Caco-2 (cell line): Measurements from ENCODE around the gene KRT39. TPM values are rescaled to one million over a fixed set of nuclear protein-coding genes. Genes with fewer than 3 reads are reported as not detected.

Experiments used
- BruUV-seq: library from RNA; stranded (reverse); fragments of 400-500 nt; replicated peaks from 2 replicates; lab custom pipeline; 2021; lab: Mats Ljungman, UMichigan
- CTCF ChIA-PET: fragments of 300-600 bp; sonication (Branson Sonifier 250); formaldehyde crosslinking; loops from one replicate; lab custom pipeline; 2022; ENCODE audit warnings: antibody characterized with exemption; lab: Charles Lee
- POLR2A ChIA-PET: fragments of 300-600 bp; sonication (Branson Sonifier 250); formaldehyde crosslinking; loops from one replicate; lab custom pipeline; 2022; ENCODE audit warnings: antibody characterized with exemption; lab: Charles Lee
- DNase-seq, 2 experiments: peaks; one replicate each; pipeline versions ENCODE4 v3.0.0 to v3.0.0-alpha.2; 2020 to 2022
- H3K27me3 ChIP-seq: replicated peaks from 2 replicates; pipeline ENCODE4 v1.6.0; 2011; ENCODE audit warnings: low read length; ENCODE audit not compliant: control insufficient read depth, insufficient read depth
- H3K36me3 ChIP-seq: 2 replicates; pipeline ENCODE4 v1.5.1; 2011; ENCODE audit warnings: low read length; ENCODE audit not compliant: control insufficient read depth, insufficient read depth
- H3K4me1 ChIP-seq: fragments of 250-450 bp; sonication (Bioruptor Pico); 2 replicates; pipeline ENCODE4 v1.5.1; 2020; ENCODE audit warnings: mild to moderate bottlenecking
- H3K4me3 ChIP-seq: 2 replicates; pipeline ENCODE4 v1.5.1; 2011; ENCODE audit warnings: low read depth, mild to moderate bottlenecking, control low read depth, low read length
- H3K9me3 ChIP-seq: fragments of 250-450 bp; sonication (Bioruptor Pico); 2 replicates; pipeline ENCODE4 v1.5.1; 2020; ENCODE audit warnings: mild to moderate bottlenecking, moderate library complexity
- H3K27ac Mint-ChIP-seq: one replicate; pipeline ENCODE4 v1.8.0; 2022; ENCODE audit warnings: mixed read lengths; ENCODE audit not compliant: unreplicated experiment
- H3K27me3 Mint-ChIP-seq: one replicate; pipeline ENCODE4 v1.8.0; 2022; ENCODE audit warnings: mixed read lengths; ENCODE audit not compliant: insufficient read depth, unreplicated experiment
- H3K36me3 Mint-ChIP-seq: one replicate; pipeline ENCODE4 v1.8.0; 2022; ENCODE audit warnings: mild to moderate bottlenecking, mixed read lengths; ENCODE audit not compliant: insufficient read depth, unreplicated experiment
- H3K4me1 Mint-ChIP-seq: one replicate; pipeline ENCODE4 v1.8.0; 2022; ENCODE audit warnings: low read depth, mixed read lengths; ENCODE audit not compliant: unreplicated experiment
- H3K4me3 Mint-ChIP-seq: one replicate; pipeline ENCODE4 v1.8.0; 2022; ENCODE audit warnings: mild to moderate bottlenecking, moderate library complexity, mixed read lengths; ENCODE audit not compliant: unreplicated experiment
- H3K9me3 Mint-ChIP-seq: one replicate; pipeline ENCODE4 v1.8.0; 2022; ENCODE audit warnings: mixed read lengths; ENCODE audit not compliant: unreplicated experiment
- CTCF ChIP-seq, 2 experiments: fragments of 200-600 bp in 1 of 2; IDR thresholded peaks; 1 replicate in 1 of 2; 2 replicates in 1 of 2; pipeline versions ENCODE4 v1.5.1 to v1.8.0; 2011 to 2022; ENCODE audit warnings: antibody characterized with exemption in 1 of 2, control low read depth in 1 of 2, inconsistent platforms in 1 of 2, low read depth in 1 of 2, low read length in 1 of 2, mild to moderate bottlenecking in 1 of 2, moderate library complexity in 1 of 2; ENCODE audit not compliant: insufficient read depth in 1 of 2, severe bottlenecking in 1 of 2, unreplicated experiment in 1 of 2
- intact Hi-C: fragments of 100-400 bp; cut with micrococcal nuclease; formaldehyde crosslinking; loops from one replicate; pipeline ENCODE4 v1.10.0; 2022; ENCODE audit not compliant: unreplicated experiment
- total RNA-seq: library from RNA; stranded (reverse); gene quantifications from 2 replicates; pipeline ENCODE4 v1.2.3, GENCODE V29; 2022

The KRT39 gene
- total RNA-seq, 1 experiment from 2014 or later = not detected

DNA sequence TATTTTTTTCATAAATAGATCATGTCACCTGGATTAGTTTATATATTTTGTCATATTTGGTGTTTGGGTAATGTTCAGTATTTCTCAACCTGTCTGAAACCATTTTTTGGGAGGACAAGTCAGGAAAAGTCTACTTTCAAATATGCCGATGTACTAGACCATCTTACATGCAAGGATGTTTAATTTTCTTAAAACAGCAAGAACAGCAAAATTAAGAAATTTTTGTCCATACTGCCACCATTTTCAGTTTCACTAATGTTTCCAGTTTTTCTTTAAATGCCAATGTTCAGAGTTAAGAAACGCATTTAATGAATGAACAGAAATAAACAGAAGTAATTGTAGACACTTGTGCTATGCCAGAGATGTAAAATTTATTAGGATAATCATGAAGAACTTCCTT lies 26.3 kb upstream of the KRT39 start:
- H3K27me3 Mint-ChIP-seq = no peaks in the 10 kb centered on the region
- ChIA-PET CTCF (no interaction called here), POLR2A (no interaction called here)

GRCh38 chr17:40992666-40993065 lies 25.9 kb upstream of the KRT39 start:
- H3K9me3 Mint-ChIP-seq = peaks cover 20% of the 10 kb centered on the region
- H3K4me3 Mint-ChIP-seq = no peak overlapping the region
- Histone ChIP-seq H3K36me3 (no peaks in the 10 kb centered on the region), H3K4me1 (0 out of 2 replicates have a peak, but pooled peaks cover 6% of the 10 kb centered on the region), H3K4me3 (no peak overlapping the region), H3K27me3 (no peaks in the 10 kb centered on the region), H3K9me3 (no peaks in the 10 kb centered on the region)
- no peaks in the 10 kb centered on the region for H3K36me3 Mint-ChIP-seq
- intact Hi-C loops = no loop called here
- ChIA-PET CTCF (no interaction called here), POLR2A (no interaction called here)
- BruUV-seq = no TSS peak
- H3K4me1 Mint-ChIP-seq = peaks cover 26% of the 10 kb centered on the region
- TF ChIP-seq CTCF (IDR thresholded peaks at IDR 0.05; ENCODE audit: insufficient read depth in 1 of 2, low read depth in 1 of 2, low read length in 1 of 2, severe bottlenecking in 1 of 2, unreplicated experiment in 1 of 2) = no peak
- H3K27me3 Mint-ChIP-seq = no peaks in the 10 kb centered on the region
- no peak for DNase-seq
- H3K27ac Mint-ChIP-seq = no peak overlapping the region

More for the DNA sequence above, 26.3 kb upstream of the KRT39 start:
- no peaks in the 10 kb centered on the region for H3K36me3 Mint-ChIP-seq
- Histone ChIP-seq H3K4me1 (0 out of 2 replicates have a peak, but pooled peaks cover 6% of the 10 kb centered on the region), H3K27me3 (no peaks in the 10 kb centered on the region), H3K9me3 (no peaks in the 10 kb centered on the region), H3K36me3 (no peaks in the 10 kb centered on the region), H3K4me3 (no peak overlapping the region)
- TF ChIP-seq CTCF (IDR thresholded peaks at IDR 0.05; ENCODE audit: insufficient read depth in 1 of 2, low read depth in 1 of 2, low read length in 1 of 2, severe bottlenecking in 1 of 2, unreplicated experiment in 1 of 2) = no peak
- intact Hi-C loops = no loop called here
- peaks cover 26% of the 10 kb centered on the region for H3K4me1 Mint-ChIP-seq
- DNase-seq = no peak
- BruUV-seq = no TSS peak
- peaks cover 20% of the 10 kb centered on the region for H3K9me3 Mint-ChIP-seq
- no peak overlapping the region for H3K27ac Mint-ChIP-seq
- H3K4me3 Mint-ChIP-seq = no peak overlapping the region

GRCh38 chr17:40986920-40987319 lies 20.2 kb upstream of the KRT39 start:
- BruUV-seq = no TSS peak
- peaks cover under 1% of the 10 kb centered on the region for H3K4me1 Mint-ChIP-seq
- H3K4me3 Mint-ChIP-seq = no peak overlapping the region
- POLR2A ChIA-PET = no interaction called here
- Histone ChIP-seq H3K27me3 (no peaks in the 10 kb centered on the region), H3K36me3 (no peaks in the 10 kb centered on the region), H3K9me3 (no peaks in the 10 kb centered on the region), H3K4me1 (no peaks in the 10 kb centered on the region), H3K4me3 (no peak overlapping the region)
- no peaks in the 10 kb centered on the region for H3K27me3 Mint-ChIP-seq
- H3K36me3 Mint-ChIP-seq = no peaks in the 10 kb centered on the region
- no peak overlapping the region for H3K27ac Mint-ChIP-seq
- TF ChIP-seq CTCF (IDR thresholded peaks at IDR 0.05; ENCODE audit: insufficient read depth in 1 of 2, low read depth in 1 of 2, low read length in 1 of 2, severe bottlenecking in 1 of 2, unreplicated experiment in 1 of 2) = no peak
- H3K9me3 Mint-ChIP-seq = peaks cover 9% of the 10 kb centered on the region
- intact Hi-C loops = no loop called here
- DNase-seq = no peak
- CTCF ChIA-PET = no interaction called here
